H9 (cell line): ENCODE data around the gene SLC2A4RG. TPM values are rescaled to one million over a fixed set of nuclear protein-coding genes. Genes with fewer than 3 reads are reported as not detected.

Experiments
- DNase-seq: peaks from one replicate; pipeline ENCODE4 v3.0.0-alpha.2; 2017
- H2AFZ ChIP-seq: one replicate; pipeline ENCODE4 v1.6.1; 2013; ENCODE audit warnings: mild to moderate bottlenecking, low read length, control low read depth, moderate library complexity
- H2AK5ac ChIP-seq: 2 replicates; pipeline ENCODE4 v1.6.1; 2013; ENCODE audit warnings: low read length, control low read depth, mixed read lengths; ENCODE audit not compliant: insufficient read length
- H2BK120ac ChIP-seq: one replicate; pipeline ENCODE4 v1.6.1; 2013; ENCODE audit warnings: low read depth, mild to moderate bottlenecking, low read length, control low read depth, inconsistent platforms; ENCODE audit not compliant: poor library complexity, severe bottlenecking
- H2BK12ac ChIP-seq: 2 replicates; pipeline ENCODE4 v1.6.1; 2013; ENCODE audit warnings: low read length, control low read depth, mixed read lengths, low read depth; ENCODE audit not compliant: insufficient read length
- H2BK15ac ChIP-seq: 2 replicates; pipeline ENCODE4 v1.6.1; 2013; ENCODE audit warnings: low read depth, low read length, control low read depth
- H2BK20ac ChIP-seq: one replicate; pipeline ENCODE4 v1.6.1; 2013; ENCODE audit warnings: low read depth, mild to moderate bottlenecking, low read length, control low read depth, inconsistent platforms; ENCODE audit not compliant: poor library complexity, severe bottlenecking
- H2BK5ac ChIP-seq: 2 replicates; pipeline ENCODE4 v1.6.1; 2013; ENCODE audit warnings: low read length, control low read depth, mixed read lengths; ENCODE audit not compliant: insufficient read length
- H3K14ac ChIP-seq: 2 replicates; pipeline ENCODE4 v1.6.1; 2013; ENCODE audit warnings: low read length, control low read depth; ENCODE audit not compliant: insufficient read depth
- H3K18ac ChIP-seq: 2 replicates; pipeline ENCODE4 v1.6.1; 2013; ENCODE audit warnings: low read depth, mild to moderate bottlenecking, mixed read lengths, low read length, control low read depth; ENCODE audit not compliant: insufficient read length
- H3K23ac ChIP-seq: 2 replicates; pipeline ENCODE4 v1.6.1; 2013; ENCODE audit warnings: low read length, control low read depth, mixed read lengths, low read depth; ENCODE audit not compliant: insufficient read length
- H3K23me2 ChIP-seq: 2 replicates; pipeline ENCODE4 v1.6.1; 2013; ENCODE audit warnings: low read depth, mild to moderate bottlenecking, mixed read lengths, low read length, control low read depth; ENCODE audit not compliant: insufficient read length, poor library complexity, severe bottlenecking
- H3K27ac ChIP-seq: 2 replicates; pipeline ENCODE4 v1.5.1; 2013; ENCODE audit warnings: low read length, control low read depth, mixed read lengths, low read depth; ENCODE audit not compliant: insufficient read length
- H3K27me3 ChIP-seq: 2 replicates; pipeline ENCODE4 v1.6.1; 2013; ENCODE audit warnings: low read length, control low read depth, inconsistent platforms; ENCODE audit not compliant: insufficient read depth
- H3K4ac ChIP-seq: 2 replicates; pipeline ENCODE4 v1.6.1; 2013; ENCODE audit warnings: low read depth, mild to moderate bottlenecking, control low read depth, inconsistent platforms, low read length, moderate library complexity
- H3K4me1 ChIP-seq: 2 replicates; pipeline ENCODE4 v1.6.1; 2013; ENCODE audit warnings: low read length, control low read depth, inconsistent platforms; ENCODE audit not compliant: insufficient read depth
- H3K4me2 ChIP-seq: 2 replicates; pipeline ENCODE4 v1.6.1; 2013; ENCODE audit warnings: low read length, control low read depth, mixed read lengths; ENCODE audit not compliant: insufficient read length, insufficient read depth
- H3K56ac ChIP-seq: 2 replicates; pipeline ENCODE4 v1.6.1; 2013; ENCODE audit warnings: low read depth, mild to moderate bottlenecking, mixed read lengths, low read length, control low read depth; ENCODE audit not compliant: insufficient read length
- H3K79me1 ChIP-seq: 2 replicates; pipeline ENCODE4 v1.6.1; 2013; ENCODE audit warnings: low read depth, mild to moderate bottlenecking, moderate library complexity, low read length, control low read depth, inconsistent platforms; ENCODE audit not compliant: insufficient read depth, poor library complexity, severe bottlenecking
- H3K79me2 ChIP-seq: 2 replicates; pipeline ENCODE4 v1.6.1; 2013; ENCODE audit warnings: low read length, control low read depth, inconsistent platforms; ENCODE audit not compliant: insufficient read depth
- H3K9ac ChIP-seq: 2 replicates; pipeline ENCODE4 v1.6.1; 2013; ENCODE audit warnings: low read length, control low read depth, mixed read lengths; ENCODE audit not compliant: insufficient read length; ENCODE audit errors: extremely low read depth
- H3K9me3 ChIP-seq: one replicate; pipeline ENCODE4 v1.6.1; 2013; ENCODE audit warnings: low read depth, low read length, inconsistent platforms; ENCODE audit not compliant: control insufficient read depth
- H3T11ph ChIP-seq: one replicate; pipeline ENCODE4 v1.6.1; 2013; ENCODE audit warnings: mild to moderate bottlenecking, low read length, control low read depth, inconsistent platforms
- H4K20me1 ChIP-seq: one replicate; pipeline ENCODE4 v1.6.1; 2013; ENCODE audit not compliant: control insufficient read depth, insufficient read length, insufficient read depth
- H4K5ac ChIP-seq: 2 replicates; pipeline ENCODE4 v1.6.1; 2013; ENCODE audit warnings: low read depth, mild to moderate bottlenecking, mixed read lengths, low read length, control low read depth; ENCODE audit not compliant: insufficient read length
- H4K8ac ChIP-seq: replicated peaks from 2 replicates; pipeline ENCODE4 v1.6.1; 2013; ENCODE audit warnings: low read length, control low read depth, mixed read lengths, low read depth; ENCODE audit not compliant: insufficient read length
- H4K91ac ChIP-seq: 2 replicates; pipeline ENCODE4 v1.6.1; 2013; ENCODE audit warnings: low read depth, mild to moderate bottlenecking, moderate library complexity, mixed read lengths, low read length, control low read depth; ENCODE audit not compliant: insufficient read length
- H3K27ac Mint-ChIP-seq, 3 experiments: 2 replicates in 2 of 3; 3 replicates in 1 of 3; pipeline ENCODE4 v1.8.0; 2020 to 2021; ENCODE audit warnings: mixed read lengths in 3 of 3, mild to moderate bottlenecking in 1 of 3, moderate library complexity in 1 of 3
- H3K27me3 Mint-ChIP-seq: 2 replicates; pipeline ENCODE4 v1.8.0; 2021; ENCODE audit warnings: low read depth, mild to moderate bottlenecking, moderate library complexity, mixed read lengths
- H3K36me3 Mint-ChIP-seq, 3 experiments: 2 replicates in 2 of 3; 3 replicates in 1 of 3; pipeline ENCODE4 v1.8.0; 2020 to 2021; ENCODE audit warnings: low read depth in 3 of 3, mixed read lengths in 3 of 3; ENCODE audit not compliant: insufficient read depth in 1 of 3
- H3K4me1 Mint-ChIP-seq, 2 experiments: 2 replicates each; pipeline ENCODE4 v1.8.0; 2020; ENCODE audit warnings: mixed read lengths in 2 of 2
- H3K4me3 Mint-ChIP-seq, 2 experiments: 2 replicates in 1 of 2; 3 replicates in 1 of 2; pipeline ENCODE4 v1.8.0; 2020 to 2021; ENCODE audit warnings: mild to moderate bottlenecking in 2 of 2, mixed read lengths in 2 of 2, moderate library complexity in 1 of 2
- H3K9me3 Mint-ChIP-seq, 2 experiments: 2 replicates in 1 of 2; 3 replicates in 1 of 2; pipeline ENCODE4 v1.8.0; 2020; ENCODE audit warnings: mild to moderate bottlenecking in 2 of 2, mixed read lengths in 2 of 2, moderate library complexity in 1 of 2
- CTCF ChIP-seq: fragments of 200-600 bp; sonication (generic); conservative IDR thresholded peaks from 3 replicates; pipeline ENCODE4 v1.8.0; 2021; ENCODE audit warnings: antibody characterized with exemption, mild to moderate bottlenecking
- WGBS: extraction: QIAGEN DNeasy Blood & Tissue Kit; methylation state at CpG from one replicate; pipeline ENCODE4 v1.1.7; 2013; ENCODE audit warnings: missing lambda C conversion rate, low lambda C conversion rate, mixed read lengths; ENCODE audit not compliant: insufficient read length; ENCODE audit errors: extremely low coverage; 5-methylcytosine and 5-hydroxymethylcytosine counted together
- total RNA-seq: library from RNA; stranded (reverse); gene quantifications from 2 replicates; pipeline ENCODE4 v1.2.1, GENCODE V29; 2021

Gene SLC2A4RG
- total RNA-seq, 1 experiment from 2014 or later = 43.9 TPM

GRCh38 chr20:63712191-63712590 lies 27.4 kb upstream of the SLC2A4RG start:
- no peak overlapping the region for H3K18ac ChIP-seq
- WGBS = no CpG with 5 or more reads among the region's 1 CpG
- H3K4me1 ChIP-seq = no peaks in the 10 kb centered on the region
- Mint-ChIP-seq H3K36me3 (peaks cover 46 to 60% (median 55%) of the 10 kb centered on the region in 3 experiments), H3K4me1 (peaks cover 4 to 8% of the 10 kb centered on the region in 2 experiments), H3K4me3 (no peak overlapping the region), H3K27me3 (no peaks in the 10 kb centered on the region), H3K27ac (no peak overlapping the region), H3K9me3 (peaks cover 0 to 3% of the 10 kb centered on the region in 2 experiments; a peak in 1 of 5 replicates)
- no peak overlapping the region for H4K5ac ChIP-seq
- H3K27me3 ChIP-seq = no peaks in the 10 kb centered on the region
- no peak overlapping the region for H3T11ph ChIP-seq
- H2BK15ac ChIP-seq = no peak overlapping the region
- no peak overlapping the region for H2BK120ac ChIP-seq
- peaks cover 9% of the 10 kb centered on the region; the same call in 1 of the 2 replicates for H3K79me2 ChIP-seq
- no peak overlapping the region for H4K8ac ChIP-seq
- H3K27ac ChIP-seq = no peak overlapping the region
- no peak overlapping the region for H3K14ac ChIP-seq
- H3K9me3 ChIP-seq = no peaks in the 10 kb centered on the region
- no peak for DNase-seq
- no peak overlapping the region for H3K23ac ChIP-seq
- no peak overlapping the region for H3K56ac ChIP-seq
- peaks cover 3% of the 10 kb centered on the region for H3K79me1 ChIP-seq
- H3K4ac ChIP-seq = no peak overlapping the region
- no peak overlapping the region for H3K4me2 ChIP-seq
- H2BK20ac ChIP-seq = no peak overlapping the region
- no peak for TF ChIP-seq CTCF
- H2BK5ac ChIP-seq = no peak overlapping the region
- H2BK12ac ChIP-seq = no peak overlapping the region
- H2AK5ac ChIP-seq = no peak overlapping the region
- no peak overlapping the region for H3K9ac ChIP-seq
- H3K23me2 ChIP-seq = peaks cover 7% of the 10 kb centered on the region
- no peaks in the 10 kb centered on the region for H4K20me1 ChIP-seq
- H2AFZ ChIP-seq = no peak overlapping the region
- H4K91ac ChIP-seq = no peak overlapping the region
